ENCODE data around the gene TIGD4. TPM values are rescaled to one million over a fixed set of nuclear protein-coding genes. Genes with fewer than 3 reads are reported as not detected.

The TIGD4 gene
- total and polyA plus RNA-seq, 4 donors: 0.02 to 0.42 (median 0.23) TPM

DNA sequence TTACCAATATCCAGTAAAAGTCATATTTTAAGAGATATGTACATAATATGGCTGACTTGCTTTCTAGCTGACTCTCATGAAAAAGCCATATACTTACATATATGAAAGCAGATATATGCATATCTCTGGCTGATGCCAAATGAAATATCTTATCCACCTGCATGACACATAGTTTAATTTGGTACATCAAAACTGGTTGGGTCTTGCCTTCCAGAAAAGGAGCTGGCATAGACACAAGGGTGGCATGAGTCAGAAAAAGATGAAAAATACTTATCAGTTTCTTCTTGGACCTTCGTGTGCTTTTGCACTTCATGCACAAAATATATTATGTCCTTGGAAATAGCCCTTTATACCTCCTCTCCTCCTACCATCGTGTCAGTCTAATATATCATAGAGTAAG is 32.1 kb downstream of the TIGD4 start:
- H3K4me1 ChIP-seq (ENCODE audit: control insufficient read depth in 4 of 4, insufficient read depth in 4 of 4, low read length in 3 of 4): no peaks in the 10 kb centered on the region
- no peak for DNase-seq (ENCODE audit: low spot score)
- no peak overlapping the region for H3K27ac ChIP-seq (ENCODE audit: low read depth in 1 of 2, low read length in 2 of 2)
- TF ChIP-seq RXRA (IDR thresholded peaks at IDR 0.05) (no peak), SP1 (IDR thresholded peaks at IDR 0.05) (no peak)
- H3K4me3 ChIP-seq (ENCODE audit: low read depth in 1 of 3, low read length in 3 of 3): no peak overlapping the region
- 70% methylated on average over 2 of the region's 2 CpGs for WGBS
- no peaks in the 10 kb centered on the region for H3K36me3 ChIP-seq (ENCODE audit: control insufficient read depth in 4 of 4, insufficient read depth in 3 of 4, low read depth in 1 of 4, low read length in 3 of 4)
- H3K9ac ChIP-seq (ENCODE audit: low read depth in 1 of 2, low read length in 2 of 2): no peak overlapping the region
- H3K9me3 ChIP-seq (ENCODE audit: control insufficient read depth in 4 of 4, low read length in 3 of 4): peaks cover 0 to 13% (median 6%) of the 10 kb centered on the region in 4 donors
- H3K27me3 ChIP-seq (ENCODE audit: control insufficient read depth in 4 of 4, insufficient read depth in 4 of 4, low read length in 3 of 4): no peaks in the 10 kb centered on the region

- Histone ChIP-seq H3K4me3 (ENCODE audit: low read depth in 1 of 3, low read length in 3 of 3) (no peak overlapping the region), H3K27me3 (ENCODE audit: control insufficient read depth in 4 of 4, insufficient read depth in 4 of 4, low read length in 3 of 4) (no peaks in the 10 kb centered on the region), H3K4me1 (ENCODE audit: control insufficient read depth in 4 of 4, insufficient read depth in 4 of 4, low read length in 3 of 4) (peaks cover 0 to 2% (median 0%) of the 10 kb centered on the region in 4 donors), H3K9me3 (ENCODE audit: control insufficient read depth in 4 of 4, low read length in 3 of 4) (no peaks in the 10 kb centered on the region), H3K36me3 (ENCODE audit: control insufficient read depth in 4 of 4, insufficient read depth in 3 of 4, low read depth in 1 of 4, low read length in 3 of 4) (no peaks in the 10 kb centered on the region), H3K27ac (ENCODE audit: low read depth in 1 of 2, low read length in 2 of 2) (no peak overlapping the region), H3K9ac (ENCODE audit: low read depth in 1 of 2, low read length in 2 of 2) (no peak overlapping the region)
- TF ChIP-seq NR2F2 (IDR thresholded peaks at IDR 0.05) (no peak), RAD21 (IDR thresholded peaks at IDR 0.05) (no peak), JUND (IDR thresholded peaks at IDR 0.05) (no peak), FOXA2 (IDR thresholded peaks at IDR 0.05) (no peak), HNF4A (conservative IDR thresholded peaks at IDR 0.05) (no peak), FOXA1 (IDR thresholded peaks at IDR 0.05) (no peak), RXRA (IDR thresholded peaks at IDR 0.05) (no peak), TAF1 (conservative IDR thresholded peaks at IDR 0.05) (no peak)
- TF ChIP-seq, protein P1, sequence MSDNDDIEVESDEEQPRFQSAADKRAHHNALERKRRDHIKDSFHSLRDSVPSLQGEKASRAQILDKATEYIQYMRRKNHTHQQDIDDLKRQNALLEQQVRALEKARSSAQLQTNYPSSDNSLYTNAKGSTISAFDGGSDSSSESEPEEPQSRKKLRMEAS (IDR thresholded peaks at IDR 0.05): no peak
- TF ChIP-seq, protein P2, sequence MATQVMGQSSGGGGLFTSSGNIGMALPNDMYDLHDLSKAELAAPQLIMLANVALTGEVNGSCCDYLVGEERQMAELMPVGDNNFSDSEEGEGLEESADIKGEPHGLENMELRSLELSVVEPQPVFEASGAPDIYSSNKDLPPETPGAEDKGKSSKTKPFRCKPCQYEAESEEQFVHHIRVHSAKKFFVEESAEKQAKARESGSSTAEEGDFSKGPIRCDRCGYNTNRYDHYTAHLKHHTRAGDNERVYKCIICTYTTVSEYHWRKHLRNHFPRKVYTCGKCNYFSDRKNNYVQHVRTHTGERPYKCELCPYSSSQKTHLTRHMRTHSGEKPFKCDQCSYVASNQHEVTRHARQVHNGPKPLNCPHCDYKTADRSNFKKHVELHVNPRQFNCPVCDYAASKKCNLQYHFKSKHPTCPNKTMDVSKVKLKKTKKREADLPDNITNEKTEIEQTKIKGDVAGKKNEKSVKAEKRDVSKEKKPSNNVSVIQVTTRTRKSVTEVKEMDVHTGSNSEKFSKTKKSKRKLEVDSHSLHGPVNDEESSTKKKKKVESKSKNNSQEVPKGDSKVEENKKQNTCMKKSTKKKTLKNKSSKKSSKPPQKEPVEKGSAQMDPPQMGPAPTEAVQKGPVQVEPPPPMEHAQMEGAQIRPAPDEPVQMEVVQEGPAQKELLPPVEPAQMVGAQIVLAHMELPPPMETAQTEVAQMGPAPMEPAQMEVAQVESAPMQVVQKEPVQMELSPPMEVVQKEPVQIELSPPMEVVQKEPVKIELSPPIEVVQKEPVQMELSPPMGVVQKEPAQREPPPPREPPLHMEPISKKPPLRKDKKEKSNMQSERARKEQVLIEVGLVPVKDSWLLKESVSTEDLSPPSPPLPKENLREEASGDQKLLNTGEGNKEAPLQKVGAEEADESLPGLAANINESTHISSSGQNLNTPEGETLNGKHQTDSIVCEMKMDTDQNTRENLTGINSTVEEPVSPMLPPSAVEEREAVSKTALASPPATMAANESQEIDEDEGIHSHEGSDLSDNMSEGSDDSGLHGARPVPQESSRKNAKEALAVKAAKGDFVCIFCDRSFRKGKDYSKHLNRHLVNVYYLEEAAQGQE (IDR thresholded peaks at IDR 0.05): no peak
- no peak for DNase-seq (ENCODE audit: low spot score)
- WGBS: 68% methylated on average over 3 of the region's 3 CpGs
Measured at GRCh38 chr4:152738827-152739226, 40.7 kb downstream of the TIGD4 start.

DNA sequence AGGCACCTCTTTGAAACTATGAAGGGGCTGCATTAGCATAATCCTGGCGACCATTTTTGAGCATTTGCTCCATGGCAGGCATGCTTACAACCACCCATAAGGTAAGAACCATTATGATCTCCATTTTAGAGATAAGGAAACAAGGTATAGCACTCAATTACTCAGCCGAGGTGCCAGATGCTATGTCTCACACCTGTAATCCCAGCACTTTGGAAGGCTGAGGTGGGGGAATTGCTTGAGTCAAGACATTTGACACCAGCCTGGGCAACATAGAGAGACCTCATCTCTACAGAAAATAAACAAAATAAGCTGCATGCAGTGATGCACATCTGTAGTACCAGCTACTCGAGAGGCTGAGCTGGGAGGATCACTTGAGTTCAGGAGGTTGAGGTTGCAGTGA is 43.6 kb downstream of the TIGD4 start:
- DNase-seq (ENCODE audit: low spot score): no peak
- Histone ChIP-seq H3K27me3 (ENCODE audit: control insufficient read depth in 4 of 4, insufficient read depth in 4 of 4, low read length in 3 of 4) (no peaks in the 10 kb centered on the region), H3K9ac (ENCODE audit: low read depth in 1 of 2, low read length in 2 of 2) (no peak overlapping the region), H3K4me3 (ENCODE audit: low read depth in 1 of 3, low read length in 3 of 3) (no peak overlapping the region), H3K9me3 (ENCODE audit: control insufficient read depth in 4 of 4, low read length in 3 of 4) (no peaks in the 10 kb centered on the region), H3K4me1 (ENCODE audit: control insufficient read depth in 4 of 4, insufficient read depth in 4 of 4, low read length in 3 of 4) (peaks cover 0 to 2% (median 0%) of the 10 kb centered on the region in 4 donors), H3K36me3 (ENCODE audit: control insufficient read depth in 4 of 4, insufficient read depth in 3 of 4, low read depth in 1 of 4, low read length in 3 of 4) (no peaks in the 10 kb centered on the region), H3K27ac (ENCODE audit: low read depth in 1 of 2, low read length in 2 of 2) (no peak overlapping the region)
- TF ChIP-seq, protein P2 (IDR thresholded peaks at IDR 0.05): no peak
- no peak for TF ChIP-seq RXRA (IDR thresholded peaks at IDR 0.05)
- TF ChIP-seq SP1 (IDR thresholded peaks at IDR 0.05): no peak
- TF ChIP-seq YY1 (IDR thresholded peaks at IDR 0.05): no peak
- TF ChIP-seq HNF4A (conservative IDR thresholded peaks at IDR 0.05): no peak
- TF ChIP-seq GABPA (IDR thresholded peaks at IDR 0.05 in 1 of 2, conservative IDR thresholded peaks at IDR 0.05 in 1 of 2): no peak
- no peak for TF ChIP-seq NR2F2 (IDR thresholded peaks at IDR 0.05)
- no peak for TF ChIP-seq EGR1 (IDR thresholded peaks at IDR 0.05; ENCODE audit: low read depth in 2 of 2)
- no peak for TF ChIP-seq ATF3 (IDR thresholded peaks at IDR 0.05)
- TF ChIP-seq FOXA2 (IDR thresholded peaks at IDR 0.05): no peak
- no peak for TF ChIP-seq HNF4G (IDR thresholded peaks at IDR 0.05)
- TF ChIP-seq RAD21 (IDR thresholded peaks at IDR 0.05): no peak
- WGBS: 71% methylated on average over 3 of the region's 3 CpGs
